Nephron (organoid): Measurements from ENCODE around the gene ULK3.

Experiments used
- H3K27ac Mint-ChIP-seq, 3 experiments: 2 replicates each; pipeline ENCODE4 v1.8.0; 2020; ENCODE audit warnings: mixed read lengths in 3 of 3, mild to moderate bottlenecking in 2 of 3, moderate library complexity in 1 of 3
- H3K27me3 Mint-ChIP-seq: 2 replicates; pipeline ENCODE4 v1.8.0; 2021; ENCODE audit warnings: low read depth, mild to moderate bottlenecking, moderate library complexity, mixed read lengths
- H3K36me3 Mint-ChIP-seq: 2 replicates; pipeline ENCODE4 v1.8.0; 2020; ENCODE audit warnings: low read depth, mixed read lengths
- H3K4me1 Mint-ChIP-seq: 2 replicates; pipeline ENCODE4 v1.8.0; 2020; ENCODE audit warnings: mixed read lengths
- H3K4me3 Mint-ChIP-seq, 3 experiments: 2 replicates each; pipeline ENCODE4 v1.8.0; 2020; ENCODE audit warnings: mild to moderate bottlenecking in 3 of 3, mixed read lengths in 3 of 3, moderate library complexity in 2 of 3
- H3K9me3 Mint-ChIP-seq: 2 replicates; pipeline ENCODE4 v1.8.0; 2020; ENCODE audit warnings: mixed read lengths
- TF ChIP-seq, protein P1 (sequence below), 3 experiments: fragments of 200-600 bp; sonication (generic); IDR thresholded peaks; one replicate each; pipeline ENCODE4 v1.5.0; 2021; ENCODE audit warnings: antibody characterized with exemption in 3 of 3; ENCODE audit not compliant: unreplicated experiment in 3 of 3

Gene ULK3

DNA sequence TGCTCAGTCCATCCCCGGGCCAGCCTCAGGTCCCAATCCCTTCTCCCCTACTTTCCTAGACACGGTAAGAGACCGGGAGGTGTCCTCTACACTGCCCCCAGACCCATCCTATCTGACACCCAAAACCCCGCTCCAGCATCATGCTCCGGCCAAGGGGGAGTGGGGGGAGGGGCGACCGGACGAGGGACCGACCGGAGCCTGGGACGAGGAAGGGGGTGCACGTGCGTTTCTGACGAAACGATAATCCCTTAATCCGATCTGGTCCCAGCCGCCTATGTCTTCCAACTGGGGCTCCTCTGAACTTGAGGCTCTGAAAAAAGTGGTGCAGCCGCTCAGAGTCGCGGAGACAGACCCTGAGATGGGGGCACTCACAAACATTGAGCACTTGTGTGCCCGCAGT, 16.0 kb downstream of the ULK3 start:
- TF ChIP-seq, protein P1, sequence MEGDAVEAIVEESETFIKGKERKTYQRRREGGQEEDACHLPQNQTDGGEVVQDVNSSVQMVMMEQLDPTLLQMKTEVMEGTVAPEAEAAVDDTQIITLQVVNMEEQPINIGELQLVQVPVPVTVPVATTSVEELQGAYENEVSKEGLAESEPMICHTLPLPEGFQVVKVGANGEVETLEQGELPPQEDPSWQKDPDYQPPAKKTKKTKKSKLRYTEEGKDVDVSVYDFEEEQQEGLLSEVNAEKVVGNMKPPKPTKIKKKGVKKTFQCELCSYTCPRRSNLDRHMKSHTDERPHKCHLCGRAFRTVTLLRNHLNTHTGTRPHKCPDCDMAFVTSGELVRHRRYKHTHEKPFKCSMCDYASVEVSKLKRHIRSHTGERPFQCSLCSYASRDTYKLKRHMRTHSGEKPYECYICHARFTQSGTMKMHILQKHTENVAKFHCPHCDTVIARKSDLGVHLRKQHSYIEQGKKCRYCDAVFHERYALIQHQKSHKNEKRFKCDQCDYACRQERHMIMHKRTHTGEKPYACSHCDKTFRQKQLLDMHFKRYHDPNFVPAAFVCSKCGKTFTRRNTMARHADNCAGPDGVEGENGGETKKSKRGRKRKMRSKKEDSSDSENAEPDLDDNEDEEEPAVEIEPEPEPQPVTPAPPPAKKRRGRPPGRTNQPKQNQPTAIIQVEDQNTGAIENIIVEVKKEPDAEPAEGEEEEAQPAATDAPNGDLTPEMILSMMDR (IDR thresholded peaks at IDR 0.05; ENCODE audit: unreplicated experiment in 3 of 3): no peak
- Mint-ChIP-seq H3K36me3 (no peaks in the 10 kb centered on the region), H3K4me1 (no peaks in the 10 kb centered on the region), H3K27ac (no peak overlapping the region), H3K9me3 (no peaks in the 10 kb centered on the region), H3K27me3 (peaks cover 77% of the 10 kb centered on the region), H3K4me3 (no peak overlapping the region)

DNA sequence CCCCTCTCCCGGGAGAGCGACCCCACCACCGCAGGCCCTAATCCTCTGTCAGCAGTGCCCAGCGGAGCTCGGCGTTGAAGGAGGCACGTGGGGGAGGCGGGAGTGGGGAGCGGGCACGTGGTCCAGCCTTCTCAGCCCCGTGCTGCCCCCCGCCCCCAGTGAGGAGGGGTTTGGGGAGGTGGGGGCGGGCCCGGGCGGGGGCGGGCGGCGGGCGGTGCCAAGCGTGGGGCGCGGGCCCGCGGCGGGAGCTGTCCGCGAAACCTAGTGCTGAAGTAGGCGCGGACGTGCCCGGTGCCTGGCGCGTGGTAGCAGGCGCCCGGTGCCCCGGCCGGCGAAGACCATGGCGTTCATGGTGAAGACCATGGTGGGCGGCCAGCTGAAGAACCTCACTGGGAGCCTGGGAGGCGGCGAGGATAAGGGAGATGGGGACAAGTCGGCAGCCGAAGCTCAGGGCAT, 16.6 kb downstream of the ULK3 start, which contains the start of gene CPLX3:
TSS of gene CPLX3 (plus strand) at position 264 of the 456 bp plus-strand sequence. CDS start at position 341, 77 bp downstream.
- H3K4me1 Mint-ChIP-seq: no peaks in the 10 kb centered on the region
- no peaks in the 10 kb centered on the region for H3K36me3 Mint-ChIP-seq
- H3K9me3 Mint-ChIP-seq: no peaks in the 10 kb centered on the region
- H3K4me3 Mint-ChIP-seq: no peak within 1 kb of the TSS
- peaks cover 83% of the 10 kb centered on the region for H3K27me3 Mint-ChIP-seq
- TF ChIP-seq, protein P1 (IDR thresholded peaks at IDR 0.05; ENCODE audit: unreplicated experiment in 3 of 3): no peak
- H3K27ac Mint-ChIP-seq: no peak within 1 kb of the TSS

DNA sequence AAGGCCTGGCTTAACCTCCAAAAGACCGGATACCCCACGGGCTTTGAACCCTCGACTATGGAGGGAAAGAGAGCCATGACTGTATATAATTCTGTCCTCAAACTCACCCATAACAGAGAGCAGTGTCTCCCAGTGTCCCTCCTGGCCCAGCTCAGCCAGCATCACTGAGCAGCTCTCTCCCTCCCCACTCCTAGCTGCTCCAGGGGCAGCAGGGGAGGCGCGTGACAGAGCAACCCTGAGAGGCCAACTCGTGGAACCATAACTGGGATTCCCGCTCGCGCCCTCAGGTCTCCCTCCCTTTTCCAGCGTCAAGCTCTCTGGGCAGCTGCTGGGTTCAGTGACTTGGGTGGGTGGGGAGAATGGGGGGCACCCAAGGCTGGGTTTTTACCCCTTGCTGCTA, 17.1 kb downstream of the ULK3 start:
- no peaks in the 10 kb centered on the region for H3K4me1 Mint-ChIP-seq
- H3K27ac Mint-ChIP-seq: no peak overlapping the region
- TF ChIP-seq, protein P1 (IDR thresholded peaks at IDR 0.05; ENCODE audit: unreplicated experiment in 3 of 3): no peak
- no peaks in the 10 kb centered on the region for H3K36me3 Mint-ChIP-seq
- no peak overlapping the region for H3K4me3 Mint-ChIP-seq
- H3K27me3 Mint-ChIP-seq: peaks cover 84% of the 10 kb centered on the region
- no peaks in the 10 kb centered on the region for H3K9me3 Mint-ChIP-seq

DNA sequence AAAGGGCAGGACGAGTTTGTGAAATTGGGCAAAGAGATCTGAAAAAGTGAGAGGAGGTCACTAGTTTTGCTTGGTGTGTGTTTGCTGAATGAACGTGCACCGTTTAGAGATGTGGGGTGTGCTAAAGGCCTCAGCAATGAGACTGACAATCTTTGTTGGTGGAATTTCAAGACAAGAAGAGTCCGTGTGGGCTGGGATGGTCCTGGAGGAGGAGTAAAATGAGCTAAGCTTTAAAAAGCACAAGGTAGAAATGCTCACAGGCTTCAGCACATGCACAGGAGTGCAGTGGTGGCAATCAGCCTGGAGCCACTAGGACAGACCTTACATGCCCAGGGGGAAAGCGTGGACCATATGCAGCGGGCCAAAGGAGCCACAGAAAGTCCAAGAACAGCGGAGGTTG, 18.0 kb downstream of the ULK3 start:
- H3K4me1 Mint-ChIP-seq: no peaks in the 10 kb centered on the region
- H3K9me3 Mint-ChIP-seq: no peaks in the 10 kb centered on the region
- no peaks in the 10 kb centered on the region for H3K36me3 Mint-ChIP-seq
- H3K27ac Mint-ChIP-seq: no peak overlapping the region
- H3K27me3 Mint-ChIP-seq: peaks cover 79% of the 10 kb centered on the region
- no peak overlapping the region for H3K4me3 Mint-ChIP-seq
- TF ChIP-seq, protein P1 (IDR thresholded peaks at IDR 0.05; ENCODE audit: unreplicated experiment in 3 of 3): no peak

DNA sequence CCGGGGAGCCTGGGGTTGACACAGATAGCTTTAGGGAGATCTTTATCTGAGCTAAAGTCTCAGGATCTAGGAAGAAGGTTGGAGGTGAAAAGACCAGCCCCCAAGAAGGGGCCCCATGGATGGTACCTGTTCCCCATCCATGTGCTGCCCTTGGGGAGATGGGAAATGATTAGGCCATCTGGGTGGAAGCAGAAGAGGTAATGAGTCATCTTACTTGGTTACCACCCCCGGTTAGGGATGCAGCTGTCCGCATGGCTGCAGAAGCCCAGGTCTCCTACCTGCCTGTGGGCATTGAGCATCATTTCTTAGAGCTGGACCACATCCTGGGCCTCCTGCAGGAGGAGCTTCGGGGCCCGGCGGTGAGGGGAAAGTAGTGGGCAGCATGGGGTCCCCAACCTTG, 19.6 kb downstream of the ULK3 start:
- Mint-ChIP-seq H3K4me3 (no peak overlapping the region), H3K36me3 (no peaks in the 10 kb centered on the region), H3K27ac (no peak overlapping the region), H3K9me3 (no peaks in the 10 kb centered on the region), H3K27me3 (peaks cover 71% of the 10 kb centered on the region), H3K4me1 (no peaks in the 10 kb centered on the region)
- TF ChIP-seq, protein P1 (IDR thresholded peaks at IDR 0.05; ENCODE audit: unreplicated experiment in 3 of 3): no peak

DNA sequence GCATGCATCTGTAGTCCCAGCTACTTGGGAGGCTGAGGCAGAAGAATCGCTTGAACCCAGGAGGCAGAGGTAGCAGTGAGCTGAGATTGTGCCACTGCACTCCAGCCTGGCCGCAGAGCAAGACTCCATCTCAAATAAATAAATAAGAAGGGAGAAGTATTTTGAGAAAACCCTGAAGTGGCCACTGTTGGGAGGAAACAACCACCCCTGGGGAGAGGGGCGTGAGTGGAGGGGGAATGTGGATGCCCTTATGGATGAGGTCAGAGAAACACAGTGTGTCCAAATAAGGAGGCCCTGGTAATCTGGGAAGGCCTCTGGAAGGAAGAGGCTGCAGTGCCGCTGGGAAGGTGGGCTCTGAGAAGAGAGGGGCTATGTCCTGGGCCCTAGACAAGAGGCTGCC, 20.7 kb downstream of the ULK3 start:
- Mint-ChIP-seq H3K27ac (no peak overlapping the region), H3K4me1 (no peaks in the 10 kb centered on the region), H3K36me3 (no peaks in the 10 kb centered on the region), H3K9me3 (no peaks in the 10 kb centered on the region), H3K4me3 (no peak overlapping the region), H3K27me3 (peaks cover 60% of the 10 kb centered on the region)
- TF ChIP-seq, protein P1 (IDR thresholded peaks at IDR 0.05; ENCODE audit: unreplicated experiment in 3 of 3): no peak
